ENCODE results near the gene ITPA. TPM values are rescaled to one million over a fixed set of nuclear protein-coding genes. Genes with fewer than 3 reads are reported as not detected.

The ITPA gene
- total RNA-seq, 2 donors from 2014 or later = 31.4 to 36.3 TPM

DNA sequence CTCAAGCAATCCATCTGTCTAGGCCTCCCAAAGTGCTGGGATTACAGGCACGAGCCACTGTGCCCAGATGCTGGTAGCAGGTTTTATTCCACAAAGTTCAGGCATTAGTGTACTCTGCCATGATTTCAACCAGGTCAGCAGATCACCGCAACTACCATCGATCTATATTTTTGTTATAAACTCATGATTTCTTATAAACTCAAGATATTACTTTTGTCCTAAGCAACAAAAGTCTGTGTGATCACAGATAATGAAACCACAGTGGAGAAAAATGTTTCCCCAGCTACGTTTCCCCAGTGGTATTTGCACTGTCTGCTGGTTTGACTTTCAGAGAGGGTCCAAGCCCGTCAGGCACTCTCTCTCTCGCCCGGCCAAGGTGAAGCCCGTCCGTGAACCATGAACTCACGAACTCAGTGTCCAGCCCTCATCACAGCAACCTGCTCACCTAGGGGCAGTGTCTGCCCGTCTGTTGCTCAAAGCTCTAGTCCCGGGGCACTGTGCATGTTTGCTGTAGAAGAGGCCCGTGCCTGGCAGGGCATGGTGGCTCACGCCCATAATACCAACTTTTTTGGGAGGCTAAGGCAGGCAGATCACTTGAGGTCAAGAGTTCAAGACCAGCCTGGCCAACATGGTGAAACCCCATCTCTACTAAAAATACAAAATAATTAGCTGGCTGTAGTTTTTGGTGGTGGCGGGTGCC, 22.7 kb downstream of the ITPA start:
- Histone ChIP-seq H3K36me3 (replicated peaks in 1 of 2; ENCODE audit: insufficient read depth in 1 of 2, low read depth in 2 of 2) (no peaks in the 10 kb centered on the region), H3K27me3 (no peaks in the 10 kb centered on the region), H3K27ac (no peak overlapping the region), H3K9me3 (no peaks in the 10 kb centered on the region), H3K4me1 (no peaks in the 10 kb centered on the region), H3K4me3 (no peak overlapping the region)
- TF ChIP-seq, protein P1, sequence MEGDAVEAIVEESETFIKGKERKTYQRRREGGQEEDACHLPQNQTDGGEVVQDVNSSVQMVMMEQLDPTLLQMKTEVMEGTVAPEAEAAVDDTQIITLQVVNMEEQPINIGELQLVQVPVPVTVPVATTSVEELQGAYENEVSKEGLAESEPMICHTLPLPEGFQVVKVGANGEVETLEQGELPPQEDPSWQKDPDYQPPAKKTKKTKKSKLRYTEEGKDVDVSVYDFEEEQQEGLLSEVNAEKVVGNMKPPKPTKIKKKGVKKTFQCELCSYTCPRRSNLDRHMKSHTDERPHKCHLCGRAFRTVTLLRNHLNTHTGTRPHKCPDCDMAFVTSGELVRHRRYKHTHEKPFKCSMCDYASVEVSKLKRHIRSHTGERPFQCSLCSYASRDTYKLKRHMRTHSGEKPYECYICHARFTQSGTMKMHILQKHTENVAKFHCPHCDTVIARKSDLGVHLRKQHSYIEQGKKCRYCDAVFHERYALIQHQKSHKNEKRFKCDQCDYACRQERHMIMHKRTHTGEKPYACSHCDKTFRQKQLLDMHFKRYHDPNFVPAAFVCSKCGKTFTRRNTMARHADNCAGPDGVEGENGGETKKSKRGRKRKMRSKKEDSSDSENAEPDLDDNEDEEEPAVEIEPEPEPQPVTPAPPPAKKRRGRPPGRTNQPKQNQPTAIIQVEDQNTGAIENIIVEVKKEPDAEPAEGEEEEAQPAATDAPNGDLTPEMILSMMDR (IDR thresholded peaks at IDR 0.05) = no peak
- TF ChIP-seq POLR2A (IDR thresholded peaks at IDR 0.05) = no peak
- ATAC-seq = no peak
- intact Hi-C loops (cut with DNase I) = no loop called here
- DNase-seq = no peak
- WGBS, 2 donors = 85 to 89% methylated on average over 14 to 15 of the region's 15 CpGs

DNA sequence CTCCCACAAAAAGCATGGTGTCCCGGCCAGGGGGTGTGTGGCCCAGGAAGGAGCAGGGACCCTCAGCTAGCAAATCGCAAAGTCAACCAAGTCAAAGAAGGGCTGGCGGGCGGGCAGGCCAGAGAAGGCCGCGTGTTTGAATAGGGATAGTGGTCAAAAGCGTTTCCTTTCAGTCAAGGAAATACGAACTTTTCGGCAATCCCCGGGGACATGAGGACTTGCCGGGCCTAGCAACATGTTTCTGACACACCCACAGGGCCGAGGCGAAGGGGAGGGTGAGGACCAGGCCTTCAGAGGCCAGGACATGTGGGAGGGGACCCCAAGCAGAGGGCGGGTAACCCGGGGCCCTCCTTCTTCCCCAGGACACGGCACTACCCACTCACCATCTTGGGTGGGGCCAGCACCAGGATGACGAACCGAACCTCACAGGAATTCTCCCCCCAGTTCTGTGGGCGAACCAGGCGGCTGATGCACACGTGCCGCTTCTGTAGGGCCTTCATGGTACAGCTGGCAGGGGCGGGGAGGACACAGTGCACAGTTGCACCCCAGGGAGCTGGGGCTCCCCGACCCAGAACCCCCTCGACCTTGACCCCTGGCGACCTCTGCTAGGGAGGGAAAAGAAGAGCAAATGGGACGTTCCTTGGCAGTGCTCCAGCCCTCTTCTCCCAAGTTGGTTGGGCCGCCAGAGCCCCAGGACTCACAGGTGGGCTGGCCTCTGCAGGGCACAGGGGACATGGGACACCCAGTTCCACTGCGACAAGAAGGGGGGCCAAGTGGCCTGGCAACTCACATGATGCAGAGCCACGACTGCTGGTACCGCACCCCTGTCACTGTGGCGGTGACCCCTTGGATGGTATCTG, 24.1 kb downstream of the ITPA start:
- WGBS, 2 donors = 82 to 88% methylated on average over 13 to 28 of the region's 32 CpGs
- no peak for ATAC-seq

DNA sequence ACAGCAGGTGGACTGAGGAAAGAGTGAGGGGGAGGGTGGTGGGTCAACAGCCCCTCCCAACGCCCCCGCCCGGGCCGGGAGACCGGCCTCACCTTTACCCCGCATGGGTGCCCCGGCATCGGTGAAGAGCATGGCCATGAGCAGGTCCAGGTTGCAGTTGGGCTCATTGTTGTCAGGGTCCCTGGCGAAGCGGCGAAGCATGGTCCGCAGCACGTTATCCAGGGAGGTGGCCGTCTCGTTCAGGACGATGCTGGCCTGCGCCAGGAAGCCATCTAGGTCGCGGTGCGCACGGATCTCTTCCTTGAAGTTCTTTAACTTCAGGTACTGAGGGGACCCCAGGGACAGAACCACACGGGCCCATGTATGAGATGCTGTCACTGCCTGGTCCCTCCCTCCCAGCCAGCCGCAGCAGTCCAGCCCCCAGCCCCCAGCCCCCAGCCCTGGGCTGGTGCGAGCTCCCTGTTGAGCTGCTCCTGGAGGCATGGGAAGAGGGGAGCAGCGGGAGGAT, 24.7 kb downstream of the ITPA start:
- Histone ChIP-seq H3K4me1 (peaks cover 12% of the 10 kb centered on the region), H3K9me3 (no peaks in the 10 kb centered on the region), H3K27ac (no peak overlapping the region), H3K4me3 (no peak overlapping the region), H3K36me3 (replicated peaks in 1 of 2; ENCODE audit: insufficient read depth in 1 of 2, low read depth in 2 of 2) (no peaks in the 10 kb centered on the region), H3K27me3 (peaks cover 0 to 10% of the 10 kb centered on the region in 2 donors)
- intact Hi-C loops (cut with DNase I) = no loop called here
- TF ChIP-seq, protein P1 (IDR thresholded peaks at IDR 0.05) = no peak
- no peak for TF ChIP-seq POLR2A (IDR thresholded peaks at IDR 0.05)
- DNase-seq (no peak), ATAC-seq (no peak)
- 86 to 94% methylated on average over 19 to 25 of the region's 25 CpGs for WGBS, 2 donors

More for the DNA sequence above, 24.1 kb downstream of the ITPA start:
- DNase-seq = no peak
- intact Hi-C loops (cut with DNase I) = no loop called here
- Histone ChIP-seq H3K9me3 (no peaks in the 10 kb centered on the region), H3K36me3 (replicated peaks in 1 of 2; ENCODE audit: insufficient read depth in 1 of 2, low read depth in 2 of 2) (no peaks in the 10 kb centered on the region), H3K27me3 (peaks cover 0 to 9% of the 10 kb centered on the region in 2 donors), H3K4me1 (peaks cover 6% of the 10 kb centered on the region), H3K4me3 (no peak overlapping the region), H3K27ac (no peak overlapping the region)
- TF ChIP-seq, protein P1 (IDR thresholded peaks at IDR 0.05) = no peak
- no peak for TF ChIP-seq POLR2A (IDR thresholded peaks at IDR 0.05)

DNA sequence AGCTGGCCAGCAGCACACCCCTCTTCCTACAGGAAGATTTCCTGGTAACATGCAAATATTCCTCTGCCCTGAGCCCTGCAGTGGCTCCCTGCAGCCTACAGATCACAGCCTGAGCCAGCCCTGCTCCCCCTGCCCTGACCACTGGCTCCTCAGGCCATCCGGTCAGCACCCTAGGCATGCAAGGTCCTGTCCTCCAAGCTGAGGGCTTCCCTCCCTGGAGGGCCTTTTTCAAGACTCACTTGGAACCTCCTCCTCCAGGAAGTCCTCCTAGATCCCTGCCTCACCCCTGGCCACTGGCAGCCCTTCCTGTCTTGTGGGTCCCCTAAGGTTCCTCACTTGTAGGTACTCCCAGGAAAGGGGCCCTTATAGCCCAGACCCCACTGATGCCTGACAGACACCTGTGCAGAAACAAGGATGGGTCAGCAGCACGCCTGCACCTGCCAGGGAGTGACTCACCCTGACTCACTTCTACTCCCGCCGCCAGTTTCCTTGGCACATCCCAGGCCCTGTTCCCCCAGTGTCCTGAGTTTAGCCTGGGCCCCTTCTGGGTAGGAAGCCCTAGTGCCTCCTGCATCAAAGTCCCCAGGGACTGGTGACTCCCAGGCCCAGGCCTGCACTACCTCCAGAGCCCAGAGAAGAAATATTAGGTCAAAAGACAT, 26.5 kb downstream of the ITPA start:
- 80 to 81% methylated on average over 4 of the region's 4 CpGs for WGBS, 2 donors
- intact Hi-C loops (cut with DNase I) = no loop called here
- no peak overlapping the region for H3K4me3 ChIP-seq
- TF ChIP-seq, protein P1 (IDR thresholded peaks at IDR 0.05) = no peak
- TF ChIP-seq POLR2A (IDR thresholded peaks at IDR 0.05) = no peak
- ATAC-seq (no peak), DNase-seq (no peak)
- H3K36me3 ChIP-seq (replicated peaks in 1 of 2; ENCODE audit: insufficient read depth in 1 of 2, low read depth in 2 of 2) = no peaks in the 10 kb centered on the region
- H3K9me3 ChIP-seq = no peaks in the 10 kb centered on the region
- peaks cover 0 to 10% of the 10 kb centered on the region in 2 donors for H3K27me3 ChIP-seq
- no peak overlapping the region for H3K27ac ChIP-seq
- peaks cover 27% of the 10 kb centered on the region for H3K4me1 ChIP-seq

Measured in body of pancreas (tissue), 4 donors.